K562 (cell line): ENCODE data around the gene KCNA4. TPM values are rescaled to one million over a fixed set of nuclear protein-coding genes. Genes with fewer than 3 reads are reported as not detected.

ENCODE experiments used
- ATAC-seq: fragments of 200-7000 bp; cut with Tn5 transposase; 3 replicates; pipeline ENCODE4 v1.9.1; 2020; ENCODE audit warnings: moderate library complexity
- BruUV-seq: library from RNA; stranded (reverse); fragments of 400-500 nt; replicated peaks from 2 replicates; lab custom pipeline; 2021; lab: Mats Ljungman, UMichigan
- CTCF ChIA-PET: fragments of 300-600 bp; formaldehyde crosslinking; extraction: SDS; loops from one replicate; lab custom pipeline; 2021; ENCODE audit warnings: low intra/inter-chr PET ratio; lab: Yijun Ruan, JAX
- POLR2A ChIA-PET: fragments of 300-600, 350-650 bp; sonication (Branson Sonifier 250); formaldehyde crosslinking; extraction: SDS; loops from one replicate; lab custom pipeline; 2021; ENCODE audit warnings: antibody characterized with exemption, inconsistent platforms; lab: Yijun Ruan, JAX
- DNase-seq, 4 experiments: peaks; one replicate each; pipeline versions ENCODE4 v3.0.0 to v3.0.0-alpha.2; 2011 to 2018; ENCODE audit warnings: low spot score in 3 of 4, mixed read lengths in 3 of 4; ENCODE audit errors: extremely low read depth in 1 of 4
- FAIRE-seq: peaks from 2 replicates; lab custom pipeline; 2011; peaks lifted over from hg19 to GRCh38; lab: Jason Lieb, UNC
- H2AFZ ChIP-seq: 2 replicates; pipeline ENCODE4 v1.6.0; 2011; ENCODE audit warnings: low read depth, low read length, control low read depth, inconsistent platforms
- H3K27ac ChIP-seq: fragments of 200-600 bp; 3 replicates; pipeline ENCODE4 v1.8.0; 2011; ENCODE audit warnings: low read depth, mild to moderate bottlenecking, control low read depth, inconsistent platforms, low read length, moderate library complexity, mixed read lengths; ENCODE audit errors: extremely low read depth
- H3K27me3 ChIP-seq, 2 experiments: fragments of 300-600 bp in 1 of 2; 2 replicates in 1 of 2; 3 replicates in 1 of 2; pipeline versions ENCODE4 v1.6.0 to v1.8.0; 2011; ENCODE audit warnings: inconsistent platforms in 2 of 2, low read length in 2 of 2, mild to moderate bottlenecking in 1 of 2, mixed read lengths in 1 of 2, moderate library complexity in 1 of 2; ENCODE audit not compliant: control insufficient read depth in 2 of 2, insufficient read depth in 2 of 2
- H3K36me3 ChIP-seq: fragments of 300-600 bp; 3 replicates; pipeline ENCODE4 v1.8.0; 2011; ENCODE audit warnings: mild to moderate bottlenecking, low read length, inconsistent platforms; ENCODE audit not compliant: control insufficient read depth, insufficient read depth
- H3K4me1 ChIP-seq, 2 experiments: fragments of 200-600 bp in 1 of 2; replicated peaks in 1 of 2; 2 replicates in 1 of 2; 3 replicates in 1 of 2; pipeline versions ENCODE4 v1.5.1 to v1.8.0; 2011; ENCODE audit warnings: inconsistent platforms in 2 of 2, low read length in 2 of 2, mild to moderate bottlenecking in 1 of 2, mixed read lengths in 1 of 2, moderate library complexity in 1 of 2; ENCODE audit not compliant: control insufficient read depth in 2 of 2, insufficient read depth in 2 of 2
- H3K4me2 ChIP-seq: 2 replicates; pipeline ENCODE4 v1.6.1; 2011; ENCODE audit warnings: low read length, control low read depth, inconsistent platforms, mixed read lengths; ENCODE audit not compliant: insufficient read depth
- H3K4me3 ChIP-seq: fragments of 200-600 bp; sonication (generic), shearing (Covaris generic); 2 replicates; pipeline ENCODE4 v1.5.1; 2016; ENCODE audit warnings: control low read depth, inconsistent platforms
- H3K79me2 ChIP-seq: fragments of 200-600 bp; 3 replicates; pipeline ENCODE4 v1.8.0; 2011; ENCODE audit warnings: low read length, inconsistent platforms; ENCODE audit not compliant: control insufficient read depth, insufficient read depth
- H3K9ac ChIP-seq, 2 experiments: 2 replicates each; pipeline versions ENCODE4 v1.6.0 to v1.6.1; 2011; ENCODE audit warnings: low read depth in 2 of 2, low read length in 2 of 2, control low read depth in 1 of 2, inconsistent platforms in 1 of 2, mild to moderate bottlenecking in 1 of 2, mixed read lengths in 1 of 2; ENCODE audit not compliant: insufficient read depth in 1 of 2
- H3K9me1 ChIP-seq: one replicate; pipeline ENCODE4 v1.6.0; 2011; ENCODE audit warnings: inconsistent platforms, mild to moderate bottlenecking, low read length, moderate library complexity; ENCODE audit not compliant: control insufficient read depth, insufficient read depth
- H3K9me3 ChIP-seq: replicated peaks from 2 replicates; pipeline ENCODE4 v1.5.1; 2011; ENCODE audit warnings: low read depth, low read length, inconsistent platforms; ENCODE audit not compliant: control insufficient read depth, insufficient read depth
- H4K20me1 ChIP-seq: replicated peaks from 2 replicates; pipeline ENCODE4 v1.6.1; 2011; ENCODE audit warnings: low read length, inconsistent platforms, mixed read lengths; ENCODE audit not compliant: control insufficient read depth, insufficient read depth
- ARNT ChIP-seq, 2 experiments: fragments of 450-650 bp; IDR thresholded peaks; 2 replicates each; pipeline ENCODE4 v1.6.1; 2016; ENCODE audit warnings: mild to moderate bottlenecking in 1 of 2
- ESRRB ChIP-seq: fragments of 250-450 bp; sonication (Bioruptor Pico); IDR thresholded peaks from 2 replicates; pipeline ENCODE4 v1.5.0; 2020; ENCODE audit warnings: mild to moderate bottlenecking, moderate library complexity, borderline replicate concordance
- FOSL1 ChIP-seq: fragments of 200-800 bp; sonication (Bioruptor generic); conservative IDR thresholded peaks from 2 replicates; pipeline ENCODE4 v1.6.1; 2016; ENCODE audit warnings: missing genetic modification characterization, missing compliant biosample characterization
- FOXP1 ChIP-seq: sonication (generic); formaldehyde crosslinking; IDR thresholded peaks from 2 replicates; pipeline ENCODE4 v1.8.0; 2022; ENCODE audit warnings: mild to moderate bottlenecking, missing genetic modification reagents
- FUS ChIP-seq: fragments of 200-400 bp; formaldehyde crosslinking; optimal IDR thresholded peaks from 2 replicates; pipeline ENCODE3; 2017; ENCODE audit warnings: low read depth, low read length
- HMG20B ChIP-seq: fragments of 250-450 bp; sonication (Bioruptor Pico); IDR thresholded peaks from 2 replicates; pipeline ENCODE4 v1.5.0; 2021; ENCODE audit warnings: mild to moderate bottlenecking
- KDM1A ChIP-seq, 2 experiments: fragments of 450-650 bp; IDR thresholded peaks; 2 replicates each; pipeline ENCODE4 v1.6.1; 2016; ENCODE audit warnings: mild to moderate bottlenecking in 2 of 2
- NONO ChIP-seq, 2 experiments: fragments of 200-400 bp in 1 of 2; fragments of 450-650 bp in 1 of 2; formaldehyde crosslinking in 1 of 2; IDR thresholded peaks; 2 replicates each; pipeline ENCODE4 v1.6.1; 2017; ENCODE audit warnings: low read depth in 2 of 2, mild to moderate bottlenecking in 2 of 2, moderate library complexity in 2 of 2, low read length in 1 of 2
- TARDBP ChIP-seq: fragments of 450-650 bp; IDR thresholded peaks from 2 replicates; pipeline ENCODE4 v1.6.1; 2016
- YBX1 ChIP-seq: fragments of 450-650 bp; IDR thresholded peaks from 2 replicates; pipeline ENCODE4 v1.7.1; 2016; ENCODE audit warnings: mild to moderate bottlenecking
- ZFP30 ChIP-seq: fragments of 250-450 bp; sonication (Bioruptor Pico); IDR thresholded peaks from 2 replicates; pipeline ENCODE4 v1.8.0; 2022; ENCODE audit warnings: moderate library complexity, mild to moderate bottlenecking, inconsistent platforms, borderline replicate concordance
- ZNF444 ChIP-seq: fragments of 250-450 bp; sonication (Bioruptor Pico); IDR thresholded peaks from 2 replicates; pipeline ENCODE4 v1.4.0; 2020; ENCODE audit warnings: mild to moderate bottlenecking, moderate library complexity
- ZNF696 ChIP-seq: fragments of 250-450 bp; sonication (Bioruptor Pico); conservative IDR thresholded peaks from 2 replicates; pipeline ENCODE4 v1.4.0; 2020; ENCODE audit warnings: mild to moderate bottlenecking, moderate library complexity
- ZSCAN32 ChIP-seq: fragments of 450-650 bp; formaldehyde crosslinking; IDR thresholded peaks from 2 replicates; pipeline ENCODE4 v1.4.0; 2020; ENCODE audit warnings: mild to moderate bottlenecking, moderate library complexity
- WGBS: fragments of 100-300 bp; shearing (Covaris generic); methylation state at CpG from one replicate; pipeline ENCODE4 v1.1.6; 2016; ENCODE audit warnings: low coverage, mixed read lengths; ENCODE audit not compliant: insufficient coverage; ENCODE audit errors: missing lambda C conversion rate; 5-methylcytosine and 5-hydroxymethylcytosine counted together
- in situ Hi-C: fragments of 300-500 bp; cut with MboI; formaldehyde crosslinking; loops from 4 replicates; pipeline ENCODE4 v1.15.0; 2018; ENCODE audit warnings: inconsistent platforms, mixed read lengths
- intact Hi-C: fragments of 100-400 bp; cut with micrococcal nuclease; formaldehyde crosslinking; loops from 2 replicates; pipeline ENCODE4 v1.14.2; 2022
- polyA plus RNA-seq, 8 experiments: library from polyadenylated mRNA; depleted of rRNA in 4 of 8; stranded (reverse) in 5 of 8; unstranded in 3 of 8; fragments of >200 nt; fragmentation: Nextera tagmentation in 2 of 8; fragmentation: Illumina TruSeq in 1 of 8; extraction: Ambion mirVana in 2 of 8; extraction: Trizol in 1 of 8; gene quantifications; 2 replicates each; pipeline versions ENCODE4 v1.2.1 to v1.2.3, GENCODE V29; 2011 to 2014; ENCODE audit warnings: inconsistent platforms in 1 of 8, missing spikeins in 1 of 8
- total RNA-seq, 7 experiments: library from RNA; depleted of rRNA in 6 of 7; stranded (reverse); fragments of >200 nt in 6 of 7; fragmentation: Illumina TruSeq in 2 of 7; extraction: Trizol in 2 of 7; gene quantifications; 2 replicates each; pipeline versions ENCODE4 v1.2.1 to v1.2.3, GENCODE V29; 2011 to 2021; ENCODE audit warnings: low replicate concordance in 1 of 7
- TF ChIP-seq, protein P1 (sequence below): sonication (generic); formaldehyde crosslinking; IDR thresholded peaks from 2 replicates; pipeline ENCODE4 v1.5.0; 2020; ENCODE audit warnings: missing genetic modification reagents
- TF ChIP-seq, protein P2 (sequence below): fragments of 450-650 bp; IDR thresholded peaks from 2 replicates; pipeline ENCODE4 v1.6.1; 2016; ENCODE audit warnings: borderline replicate concordance
- TF ChIP-seq, protein P3 (sequence below): sonication (generic); formaldehyde crosslinking; IDR thresholded peaks from 2 replicates; pipeline ENCODE4 v1.8.0; 2022; ENCODE audit warnings: mild to moderate bottlenecking, missing genetic modification reagents
- TF ChIP-seq, protein P4 (sequence below): sonication (generic); formaldehyde crosslinking; IDR thresholded peaks from 2 replicates; pipeline ENCODE4 v1.8.0; 2022; ENCODE audit warnings: mild to moderate bottlenecking, missing genetic modification reagents, borderline replicate concordance

Gene KCNA4
- total and polyA plus RNA-seq, 9 of the 15 experiments (the other 6 are each of a cell fraction or from before 2014, with no cell fraction given) = not detected

DNA sequence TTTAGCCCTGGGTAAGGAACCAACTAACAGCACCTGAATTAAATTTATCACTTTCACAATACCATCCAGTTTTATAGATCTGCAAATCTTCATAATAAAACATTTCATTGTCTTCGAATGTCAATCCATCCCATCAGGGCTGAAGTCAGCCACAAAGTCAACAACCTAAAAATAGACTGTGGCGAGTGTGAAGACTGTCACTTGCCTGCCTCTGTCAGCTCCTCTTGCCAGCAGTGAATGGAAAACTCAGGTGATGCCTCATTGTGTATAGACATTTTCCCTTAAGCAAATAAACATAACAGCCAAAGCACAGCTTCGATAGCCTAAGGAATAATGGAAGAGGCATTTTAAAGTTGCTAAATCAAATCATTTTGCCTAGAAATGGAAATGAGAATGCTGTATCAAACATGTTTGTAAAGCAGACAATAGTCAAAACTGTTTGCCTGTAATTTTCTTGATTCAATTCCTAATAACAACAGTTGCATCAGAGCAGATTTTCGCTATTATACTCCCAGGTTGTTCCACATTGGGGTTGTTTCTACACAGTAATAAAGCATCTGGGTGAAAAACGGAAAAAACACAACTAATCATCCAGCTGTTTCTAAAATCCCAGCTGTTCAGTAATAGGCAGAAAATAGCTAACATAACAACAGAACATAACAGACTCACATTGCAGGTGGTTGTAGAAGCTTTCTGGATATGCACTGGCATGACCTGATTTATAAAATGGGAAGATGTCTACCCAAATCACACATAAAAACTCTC lies 15.7 kb downstream of the KCNA4 start:
- in situ Hi-C loops (no loop called here), intact Hi-C loops (no loop called here)
- Histone ChIP-seq H3K9ac (no peak overlapping the region), H4K20me1 (no peaks in the 10 kb centered on the region), H3K9me3 (no peaks in the 10 kb centered on the region), H3K36me3 (no peaks in the 10 kb centered on the region), H3K79me2 (no peaks in the 10 kb centered on the region), H3K9me1 (no peaks in the 10 kb centered on the region), H3K4me1 (no peaks in the 10 kb centered on the region), H3K27me3 (no peaks in the 10 kb centered on the region), H3K4me2 (no peak overlapping the region), H3K4me3 (no peak overlapping the region), H3K27ac (no peak overlapping the region), H2AFZ (no peak overlapping the region)
- BruUV-seq = no TSS peak
- no peak for ATAC-seq
- ChIA-PET CTCF (no interaction called here), POLR2A (no interaction called here)
- no peak for DNase-seq
- no peak for FAIRE-seq
- WGBS = 2% methylated on average over 4 of the region's 5 CpGs
- TF ChIP-seq FOXP1 (CRISPR knock-in tag) (no peak), KDM1A (IDR thresholded peaks at IDR 0.05) (no peak), NONO (IDR thresholded peaks at IDR 0.05; ENCODE audit: low read depth in 2 of 2, low read length in 1 of 2) (no peak), HMG20B (CRISPR knock-in tag) (no peak), ZSCAN32 (CRISPR knock-in tag) (no peak), ARNT (IDR thresholded peaks at IDR 0.05) (no peak), ZFP30 (CRISPR knock-in tag) (no peak), ZNF444 (CRISPR knock-in tag) (no peak), FUS (no peak), FOSL1 (tag) (no peak), YBX1 (no peak), ESRRB (CRISPR knock-in tag) (no peak), TARDBP (no peak), ZNF696 (no peak)
- TF ChIP-seq, protein P1, sequence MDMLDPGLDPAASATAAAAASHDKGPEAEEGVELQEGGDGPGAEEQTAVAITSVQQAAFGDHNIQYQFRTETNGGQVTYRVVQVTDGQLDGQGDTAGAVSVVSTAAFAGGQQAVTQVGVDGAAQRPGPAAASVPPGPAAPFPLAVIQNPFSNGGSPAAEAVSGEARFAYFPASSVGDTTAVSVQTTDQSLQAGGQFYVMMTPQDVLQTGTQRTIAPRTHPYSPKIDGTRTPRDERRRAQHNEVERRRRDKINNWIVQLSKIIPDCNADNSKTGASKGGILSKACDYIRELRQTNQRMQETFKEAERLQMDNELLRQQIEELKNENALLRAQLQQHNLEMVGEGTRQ (CRISPR knock-in tag) = no peak
- TF ChIP-seq, protein P2, sequence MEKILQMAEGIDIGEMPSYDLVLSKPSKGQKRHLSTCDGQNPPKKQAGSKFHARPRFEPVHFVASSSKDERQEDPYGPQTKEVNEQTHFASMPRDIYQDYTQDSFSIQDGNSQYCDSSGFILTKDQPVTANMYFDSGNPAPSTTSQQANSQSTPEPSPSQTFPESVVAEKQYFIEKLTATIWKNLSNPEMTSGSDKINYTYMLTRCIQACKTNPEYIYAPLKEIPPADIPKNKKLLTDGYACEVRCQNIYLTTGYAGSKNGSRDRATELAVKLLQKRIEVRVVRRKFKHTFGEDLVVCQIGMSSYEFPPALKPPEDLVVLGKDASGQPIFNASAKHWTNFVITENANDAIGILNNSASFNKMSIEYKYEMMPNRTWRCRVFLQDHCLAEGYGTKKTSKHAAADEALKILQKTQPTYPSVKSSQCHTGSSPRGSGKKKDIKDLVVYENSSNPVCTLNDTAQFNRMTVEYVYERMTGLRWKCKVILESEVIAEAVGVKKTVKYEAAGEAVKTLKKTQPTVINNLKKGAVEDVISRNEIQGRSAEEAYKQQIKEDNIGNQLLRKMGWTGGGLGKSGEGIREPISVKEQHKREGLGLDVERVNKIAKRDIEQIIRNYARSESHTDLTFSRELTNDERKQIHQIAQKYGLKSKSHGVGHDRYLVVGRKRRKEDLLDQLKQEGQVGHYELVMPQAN = no peak
- TF ChIP-seq, protein P3, sequence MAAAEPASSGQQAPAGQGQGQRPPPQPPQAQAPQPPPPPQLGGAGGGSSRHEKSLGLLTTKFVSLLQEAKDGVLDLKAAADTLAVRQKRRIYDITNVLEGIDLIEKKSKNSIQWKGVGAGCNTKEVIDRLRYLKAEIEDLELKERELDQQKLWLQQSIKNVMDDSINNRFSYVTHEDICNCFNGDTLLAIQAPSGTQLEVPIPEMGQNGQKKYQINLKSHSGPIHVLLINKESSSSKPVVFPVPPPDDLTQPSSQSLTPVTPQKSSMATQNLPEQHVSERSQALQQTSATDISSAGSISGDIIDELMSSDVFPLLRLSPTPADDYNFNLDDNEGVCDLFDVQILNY (CRISPR knock-in tag) = no peak
- TF ChIP-seq, protein P4, sequence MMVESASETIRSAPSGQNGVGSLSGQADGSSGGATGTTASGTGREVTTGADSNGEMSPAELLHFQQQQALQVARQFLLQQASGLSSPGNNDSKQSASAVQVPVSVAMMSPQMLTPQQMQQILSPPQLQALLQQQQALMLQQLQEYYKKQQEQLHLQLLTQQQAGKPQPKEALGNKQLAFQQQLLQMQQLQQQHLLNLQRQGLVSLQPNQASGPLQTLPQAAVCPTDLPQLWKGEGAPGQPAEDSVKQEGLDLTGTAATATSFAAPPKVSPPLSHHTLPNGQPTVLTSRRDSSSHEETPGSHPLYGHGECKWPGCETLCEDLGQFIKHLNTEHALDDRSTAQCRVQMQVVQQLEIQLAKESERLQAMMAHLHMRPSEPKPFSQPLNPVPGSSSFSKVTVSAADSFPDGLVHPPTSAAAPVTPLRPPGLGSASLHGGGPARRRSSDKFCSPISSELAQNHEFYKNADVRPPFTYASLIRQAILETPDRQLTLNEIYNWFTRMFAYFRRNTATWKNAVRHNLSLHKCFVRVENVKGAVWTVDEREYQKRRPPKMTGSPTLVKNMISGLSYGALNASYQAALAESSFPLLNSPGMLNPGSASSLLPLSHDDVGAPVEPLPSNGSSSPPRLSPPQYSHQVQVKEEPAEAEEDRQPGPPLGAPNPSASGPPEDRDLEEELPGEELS (CRISPR knock-in tag) = no peak
